NCI-H2029 treated with DMSO at 0.1 percent for 48 hours (cell line): ENCODE results near the gene PI4KA.

Experiments used
- DNase-seq: peaks from one replicate; lab custom pipeline; 2025; lab: John Stamatoyannopoulos, UW

The PI4KA gene

GRCh38 chr22:20816559-20816958, 42.1 kb downstream of the PI4KA start:
- DNase-seq = no peak

GRCh38 chr22:20815477-20816050, 43.0 kb downstream of the PI4KA start:
- no peak for DNase-seq

DNA sequence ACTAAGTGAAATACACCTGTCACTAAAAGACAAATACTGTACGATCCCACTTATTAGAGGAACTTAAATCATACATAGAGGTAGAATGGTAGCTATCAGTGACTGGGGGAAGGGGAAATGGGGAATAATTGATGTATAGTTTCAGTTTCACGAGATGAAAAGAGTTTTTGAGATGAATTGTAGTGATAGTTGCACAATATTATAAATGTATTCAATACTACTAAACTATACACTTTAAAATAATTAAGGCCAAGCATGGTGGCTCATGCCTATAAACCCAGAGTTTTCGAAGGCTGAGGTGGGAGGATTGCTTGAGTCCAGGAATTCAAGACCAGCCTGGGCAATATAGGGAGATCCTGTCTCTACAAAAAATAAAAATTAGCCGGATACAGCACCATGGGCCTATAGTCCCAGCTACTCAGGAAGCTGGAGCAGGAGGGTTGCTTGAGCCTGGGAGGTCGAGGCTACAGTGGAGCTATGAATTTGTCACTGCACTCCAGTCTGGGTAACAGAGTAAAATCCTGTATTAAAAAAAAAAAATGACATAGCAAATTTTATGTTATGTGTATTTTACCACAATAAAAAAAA, 44.3 kb downstream of the PI4KA start:
- DNase-seq = no peak

- DNase-seq = no peak
Observed at GRCh38 chr22:20813056-20813455, 45.6 kb downstream of the PI4KA start.

DNA sequence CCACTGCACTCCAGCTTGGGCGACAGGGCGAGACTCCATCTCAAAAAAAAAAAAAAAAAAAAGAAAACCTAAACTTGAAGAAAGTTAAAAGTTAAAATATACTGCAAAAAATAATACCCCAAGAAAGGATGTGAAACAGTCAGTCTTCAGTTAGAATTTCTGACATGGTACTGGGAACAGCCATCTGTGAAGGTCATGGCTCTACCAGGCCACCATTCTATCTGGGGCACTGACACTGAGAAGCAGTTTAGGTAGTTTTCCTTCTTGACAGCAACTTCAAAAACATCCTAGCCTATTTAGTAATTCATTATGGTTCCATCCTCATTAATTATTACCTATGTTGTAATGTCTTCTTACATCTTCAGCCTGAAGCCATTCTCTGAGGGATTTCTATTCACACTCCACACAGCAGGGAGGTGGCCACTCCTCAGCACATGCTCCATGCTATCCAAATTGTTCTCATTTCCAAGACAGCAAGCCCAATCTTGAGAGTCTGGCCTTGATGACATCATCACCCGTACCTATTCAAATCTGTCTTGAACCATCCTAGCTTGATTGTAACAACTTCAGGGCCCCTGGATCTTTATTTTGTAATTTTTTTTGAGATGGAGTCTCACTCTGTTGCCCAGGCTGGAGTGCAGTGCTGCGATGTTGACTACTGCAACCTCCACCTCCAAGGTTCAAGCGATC, 46.5 kb downstream of the PI4KA start:
- no peak for DNase-seq

GRCh38 chr22:20811171-20811570, 47.4 kb downstream of the PI4KA start:
- DNase-seq = no peak

DNA sequence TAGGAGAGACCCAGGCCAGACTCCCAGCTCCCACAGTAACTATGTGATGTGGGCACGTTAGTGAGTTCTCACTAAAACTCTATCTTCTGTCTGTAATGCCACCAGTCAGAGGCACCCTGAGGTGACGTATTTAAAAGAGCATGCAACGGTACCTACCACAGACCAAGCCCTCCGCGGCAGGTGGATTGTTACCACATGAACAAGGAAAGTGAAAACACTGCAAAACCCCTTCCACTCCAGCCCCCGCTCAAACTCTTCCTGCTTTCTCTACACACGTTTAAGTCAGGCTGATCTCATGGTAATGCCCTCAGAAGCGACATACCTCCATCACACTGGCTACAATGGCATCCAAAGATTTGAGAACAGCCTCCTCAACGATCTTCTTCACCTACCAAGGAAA, 48.0 kb downstream of the PI4KA start:
- no peak for DNase-seq

DNA sequence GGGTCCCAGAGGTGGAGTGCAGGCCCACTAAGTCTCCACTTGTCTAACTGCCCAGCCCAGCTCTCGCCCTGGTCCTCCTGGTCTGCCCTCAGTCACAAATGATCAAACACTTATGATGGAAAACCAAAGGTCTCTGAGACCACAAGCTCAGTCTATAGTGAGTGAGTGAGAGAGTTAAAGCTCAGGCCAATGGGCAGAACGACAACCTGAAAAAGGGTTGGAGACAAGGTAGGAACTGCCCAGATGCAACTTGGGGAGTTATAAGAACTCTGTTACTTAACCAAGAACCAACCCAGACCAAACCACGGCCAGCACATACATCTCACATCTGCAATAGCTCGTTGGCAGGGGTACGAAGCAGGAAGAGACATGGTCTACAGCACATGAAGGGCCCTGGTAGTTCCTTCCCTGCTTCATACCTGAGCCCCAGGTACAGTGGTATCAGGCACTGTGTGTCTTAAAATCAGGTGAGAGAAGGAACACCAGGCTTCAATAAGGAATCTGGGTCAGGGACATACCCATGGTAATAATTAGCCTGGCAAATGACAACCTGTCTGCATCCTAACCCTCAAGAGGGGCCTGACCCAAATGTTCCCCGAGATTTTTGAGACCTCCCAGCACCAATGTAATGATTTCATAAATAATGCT, 48.9 kb downstream of the PI4KA start:
- DNase-seq = no peak

GRCh38 chr22:20808844-20809243, 49.8 kb downstream of the PI4KA start:
- DNase-seq = no peak

GRCh38 chr22:20807315-20807752, 51.3 kb downstream of the PI4KA start:
- no peak for DNase-seq

- DNase-seq = no peak
Observed at GRCh38 chr22:20805972-20806471, 52.6 kb downstream of the PI4KA start.

DNA sequence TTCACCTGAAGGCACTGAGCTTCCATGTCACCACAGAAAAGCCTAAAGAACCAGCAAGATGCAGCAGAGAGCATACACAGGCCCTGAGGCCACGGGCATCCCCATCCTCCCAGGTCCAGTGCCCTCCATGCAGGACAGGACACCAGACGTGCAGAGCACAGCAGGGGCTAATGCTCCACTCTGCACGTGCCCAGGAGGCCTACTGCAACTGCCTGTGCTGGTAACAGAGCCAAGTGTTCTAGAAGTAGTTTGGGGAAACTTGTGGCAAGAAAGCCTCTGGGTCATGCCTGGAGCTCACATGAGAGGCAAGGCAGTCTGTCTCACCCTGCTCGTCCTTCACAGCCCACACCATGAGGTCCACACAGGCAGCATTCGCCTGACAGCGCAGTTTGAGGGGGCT, 54.0 kb downstream of the PI4KA start:
- DNase-seq = no peak

DNA sequence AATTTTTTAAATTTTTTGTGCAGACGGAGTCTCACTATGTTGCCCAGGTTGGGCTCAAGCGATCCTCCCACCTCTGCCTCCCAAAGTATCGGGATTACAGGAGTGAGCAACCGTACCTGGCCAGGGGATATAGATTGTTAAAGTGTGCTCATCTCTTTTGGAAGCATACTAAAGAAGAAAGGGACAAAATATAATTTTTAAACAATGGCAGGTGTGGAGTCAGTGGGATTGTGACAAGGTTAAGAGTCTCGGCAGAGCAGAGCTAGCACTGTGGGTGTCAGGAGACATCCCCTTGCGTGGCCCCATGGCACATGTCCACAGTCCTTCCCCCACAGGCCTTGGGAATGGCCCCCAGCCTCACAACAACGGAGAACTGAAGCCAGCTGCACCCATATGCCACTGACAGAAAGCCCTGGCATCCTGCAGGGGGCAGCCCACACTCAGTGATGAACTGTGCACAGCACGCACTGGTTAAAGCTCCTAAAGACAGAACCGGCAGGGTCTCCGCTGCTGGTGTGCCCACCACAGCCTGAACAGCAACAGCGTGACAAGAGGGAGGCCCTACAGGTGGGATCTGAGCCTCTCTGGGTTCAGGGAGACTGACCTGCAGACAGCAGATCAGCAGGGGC, 54.8 kb downstream of the PI4KA start:
- no peak for DNase-seq

DNA sequence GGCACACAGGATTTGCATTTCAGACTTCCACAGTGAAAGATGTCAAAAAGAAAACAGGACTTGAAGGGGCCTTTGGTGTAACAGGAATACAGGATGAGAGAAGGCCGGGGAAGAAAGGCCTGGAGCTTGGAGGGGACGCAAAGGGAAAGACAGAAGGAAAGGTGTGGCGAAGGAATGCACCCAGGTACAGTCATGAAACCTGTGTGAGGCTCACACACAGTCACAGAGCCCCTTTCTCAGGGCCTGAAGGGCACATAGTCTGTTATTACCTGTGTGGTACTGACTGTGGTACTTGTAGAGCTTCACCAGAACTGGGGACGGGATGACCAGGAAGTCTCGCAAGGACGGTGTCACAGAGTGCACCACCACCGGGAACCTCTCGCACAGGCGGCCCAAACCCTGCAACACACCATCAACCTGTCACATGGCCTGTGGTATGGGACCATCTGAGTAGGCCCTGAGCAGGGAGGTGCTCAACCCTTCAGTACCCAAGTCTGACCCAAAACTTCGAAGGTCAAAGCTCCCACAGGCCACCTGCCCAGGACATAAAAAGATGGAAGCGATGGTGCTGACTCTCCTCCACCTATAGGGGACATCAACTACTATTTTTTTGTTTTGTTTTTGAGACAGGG, 55.6 kb downstream of the PI4KA start:
- no peak for DNase-seq

DNA sequence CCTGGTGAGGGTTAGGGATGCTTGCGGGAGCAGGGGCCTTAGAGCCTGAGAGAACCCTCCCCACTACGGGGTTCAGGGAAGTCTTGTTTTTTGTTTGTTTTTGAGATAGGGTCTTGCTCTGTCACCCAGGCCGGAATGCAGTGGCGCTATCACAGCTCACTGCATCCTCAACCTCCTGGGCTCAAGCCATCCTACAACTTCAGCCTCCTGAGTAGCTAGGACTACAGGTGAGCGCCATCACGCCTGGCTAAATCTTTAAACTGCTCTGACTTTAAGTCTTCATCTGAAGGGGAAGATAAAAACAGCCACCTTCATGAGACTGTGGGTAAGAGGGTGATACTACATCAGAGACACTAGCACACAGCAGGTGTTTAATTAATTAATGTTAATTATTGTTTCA, 56.2 kb downstream of the PI4KA start:
- no peak for DNase-seq

GRCh38 chr22:20799449-20799848, 59.2 kb downstream of the PI4KA start:
- no peak for DNase-seq

- no peak for DNase-seq
Observed at GRCh38 chr22:20798974-20799373, 59.6 kb downstream of the PI4KA start.

GRCh38 chr22:20798218-20798617, 60.4 kb downstream of the PI4KA start:
- no peak for DNase-seq

- no peak for DNase-seq
Observed at GRCh38 chr22:20796731-20797130, 61.9 kb downstream of the PI4KA start.

GRCh38 chr22:20794650-20795413, 63.8 kb downstream of the PI4KA start:
- no peak for DNase-seq
